ENCODE data around the gene MYH6.

- no peak for TF ChIP-seq CTCF (IDR thresholded peaks at IDR 0.05)
- TF ChIP-seq POLR2A (IDR thresholded peaks at IDR 0.05), result no peak
Measured at GRCh38 chr14:23396781-23397407, 11.2 kb downstream of the MYH6 start.
